ENCODE results near the gene TAS1R2. TPM values are rescaled to one million over a fixed set of nuclear protein-coding genes. Genes with fewer than 3 reads are reported as not detected.

The TAS1R2 gene
- total and polyA plus RNA-seq, 2 of the 8 experiments (the other 6 are each of a cell fraction or from before 2014, with no cell fraction given), result not detected

DNA sequence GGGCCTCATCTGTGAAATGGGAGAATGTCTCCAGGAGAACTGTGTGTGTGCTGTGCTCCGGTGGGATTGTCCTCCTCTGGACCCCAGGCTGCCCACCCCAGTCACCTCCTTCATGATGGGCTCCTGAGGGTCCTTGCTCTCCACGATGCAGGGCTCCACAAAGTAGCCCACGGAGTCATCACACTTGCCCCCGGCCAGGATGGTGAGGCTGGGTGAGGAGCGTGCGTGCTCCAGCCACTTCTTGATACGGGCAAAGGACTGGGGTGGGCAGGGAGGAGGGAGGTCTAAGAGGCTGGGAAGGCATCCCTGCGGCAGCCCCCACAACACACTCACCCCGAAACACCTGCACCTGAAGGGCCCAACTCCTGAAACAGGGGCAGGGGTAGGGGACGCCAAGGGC, 16.8 kb upstream of the TAS1R2 start:
- H2BK120ac ChIP-seq (replicated peaks; ENCODE audit: low read depth, low read length), result no peak overlapping the region
- H4K5ac ChIP-seq (ENCODE audit: insufficient read length, low read depth, low read length), result no peak overlapping the region
- H2BK20ac ChIP-seq (ENCODE audit: low read length), result no peak overlapping the region
- H4K91ac ChIP-seq (replicated peaks; ENCODE audit: insufficient read length, low read length), result no peak overlapping the region
- H3K9me3 ChIP-seq (ENCODE audit: insufficient read depth in 2 of 2, low read depth in 1 of 2, low read length in 1 of 2), result no peaks in the 10 kb centered on the region
- H3K9ac ChIP-seq (replicated peaks in 1 of 4; ENCODE audit: extremely low read depth in 1 of 4, low read depth in 3 of 4, low read length in 3 of 4), result no peak overlapping the region
- WGBS, 2 experiments (ENCODE audit: extremely low coverage in 1 of 2, insufficient coverage in 1 of 2, insufficient read length in 1 of 2, insufficient replicate concordance in 2 of 2, low coverage in 1 of 2, low lambda C conversion rate in 2 of 2, missing lambda C conversion rate in 1 of 2), result 87% methylated on average over 10 of the region's 10 CpGs; no CpG with 5 or more reads in 1 of the 2 experiments
- no peak overlapping the region for H3K23ac ChIP-seq (ENCODE audit: insufficient read length)
- CTCF ChIA-PET (ENCODE audit: partially characterized antibody), result interaction anchor here (0.8 to 5.6 kb wide), 18 partner anchors 10 to 280 kb away, joined by 3 to 52 read pairs (median 6); no protein-coding TSS in a partner anchor
- no peak overlapping the region for H4K8ac ChIP-seq (ENCODE audit: extremely low read depth, insufficient read depth, low read length)
- H3K18ac ChIP-seq (ENCODE audit: extremely low read depth, low read length), result no peak overlapping the region
- no peak overlapping the region for H3K56ac ChIP-seq (replicated peaks; ENCODE audit: insufficient read length, low read depth, low read length)
- POLR2A ChIA-PET (ENCODE audit: partially characterized antibody), result no interaction called here
- no peak overlapping the region for H2BK5ac ChIP-seq (ENCODE audit: low read depth, low read length)
- TF ChIP-seq PHF8 (conservative IDR thresholded peaks at IDR 0.05; ENCODE audit: low read depth, low read length), result no peak
- no peak for TF ChIP-seq YY1 (IDR thresholded peaks at IDR 0.05; ENCODE audit: low read depth, low read length)
- no peak for TF ChIP-seq CEBPB (IDR thresholded peaks at IDR 0.05; ENCODE audit: low read depth, low read length)
- no peak for TF ChIP-seq TBP (IDR thresholded peaks at IDR 0.05; ENCODE audit: low read depth, low read length)
- no peak for TF ChIP-seq TEAD4 (IDR thresholded peaks at IDR 0.05; ENCODE audit: low read depth, low read length)
- peaks cover 0 to 6% (median 4%) of the 10 kb centered on the region in 4 experiments; a peak in 4 of 7 replicates for H3K4me1 ChIP-seq (replicated peaks in 1 of 4; ENCODE audit: control insufficient read depth in 3 of 4, insufficient read depth in 4 of 4, low read length in 3 of 4)
- H3K14ac ChIP-seq (ENCODE audit: insufficient read length), result no peak overlapping the region
- no peak overlapping the region for H3K4me2 ChIP-seq (ENCODE audit: insufficient read depth in 1 of 2, low read depth in 2 of 2, low read length in 2 of 2)
- no peak overlapping the region for H2BK12ac ChIP-seq (ENCODE audit: low read depth, low read length)
- no peaks in the 10 kb centered on the region; a peak in 2 of 8 replicates for H3K36me3 ChIP-seq (ENCODE audit: control insufficient read depth in 2 of 4, insufficient read depth in 4 of 4, low read length in 3 of 4)
- no peaks in the 10 kb centered on the region for H3K79me1 ChIP-seq (ENCODE audit: low read depth, low read length)
- H4K20me1 ChIP-seq (replicated peaks in 1 of 2; ENCODE audit: control insufficient read depth in 1 of 2, insufficient read depth in 2 of 2, low read length in 2 of 2), result peaks cover 2 to 4% of the 10 kb centered on the region in 2 experiments
- no peaks in the 10 kb centered on the region for H3K79me2 ChIP-seq (ENCODE audit: control insufficient read depth in 1 of 2, insufficient read depth in 2 of 2, low read length in 2 of 2)
- no peak overlapping the region for H2BK15ac ChIP-seq (ENCODE audit: low read length)
- no peak overlapping the region for H2AK5ac ChIP-seq (ENCODE audit: low read depth, low read length)
- no peaks in the 10 kb centered on the region for H3K27me3 ChIP-seq (replicated peaks in 1 of 4; ENCODE audit: control insufficient read depth in 3 of 4, extremely low read depth in 1 of 4, insufficient read depth in 3 of 4, low read length in 3 of 4)
- H3K4ac ChIP-seq (replicated peaks; ENCODE audit: insufficient read length, low read depth, low read length), result no peak overlapping the region
- H3K27ac ChIP-seq (ENCODE audit: low read depth, low read length), result no peak overlapping the region
- DNase-seq (ENCODE audit: low read depth in 1 of 2, low spot score in 2 of 2), result no peak
- no peak overlapping the region for H3K4me3 ChIP-seq (ENCODE audit: extremely low read depth in 1 of 4, insufficient read depth in 2 of 4, low read depth in 3 of 4, low read length in 4 of 4)
- H3K23me2 ChIP-seq (ENCODE audit: low read depth, low read length), result no peaks in the 10 kb centered on the region
- no peak overlapping the region for H2AFZ ChIP-seq (ENCODE audit: low read length)
- FAIRE-seq, result no peak
